CD14-positive monocyte (primary cell): ENCODE measurements around the gene ARPC4. TPM values are rescaled to one million over a fixed set of nuclear protein-coding genes. Genes with fewer than 3 reads are reported as not detected.

Source experiments
- DNase-seq, 3 donors: peaks; one replicate each; pipeline ENCODE4 v3.0.0-alpha.2; 2011 to 2022
- H2AFZ ChIP-seq: 2 replicates; pipeline ENCODE4 v1.6.0; 2012; ENCODE audit warnings: mild to moderate bottlenecking, low read depth, low read length, inconsistent platforms; ENCODE audit not compliant: insufficient read depth, poor library complexity, severe bottlenecking
- H3K27ac ChIP-seq, 2 donors: 1 replicate in 1 of 2; 2 replicates in 1 of 2; pipeline ENCODE4 v1.5.1; 2012 to 2013; ENCODE audit warnings: low read length in 2 of 2, control low read depth in 1 of 2, inconsistent platforms in 1 of 2, low read depth in 1 of 2, mild to moderate bottlenecking in 1 of 2
- H3K27me3 ChIP-seq, 2 donors: one replicate each; pipeline versions ENCODE4 v1.6.0 to v1.6.1; 2011 to 2013; ENCODE audit warnings: low read length in 2 of 2; ENCODE audit not compliant: control insufficient read depth in 2 of 2, insufficient read depth in 2 of 2
- H3K36me3 ChIP-seq, 2 donors: replicated peaks in 1 of 2; 1 replicate in 1 of 2; 2 replicates in 1 of 2; pipeline versions ENCODE4 v1.5.1 to v1.6.1; 2012 to 2013; ENCODE audit warnings: low read length in 2 of 2, control low read depth in 1 of 2, inconsistent platforms in 1 of 2, mild to moderate bottlenecking in 1 of 2; ENCODE audit not compliant: insufficient read depth in 2 of 2, control insufficient read depth in 1 of 2
- H3K4me1 ChIP-seq, 2 donors: 1 replicate in 1 of 2; 2 replicates in 1 of 2; pipeline versions ENCODE4 v1.5.1 to v1.6.1; 2012 to 2013; ENCODE audit warnings: low read length in 2 of 2, control low read depth in 1 of 2, inconsistent platforms in 1 of 2, mild to moderate bottlenecking in 1 of 2, moderate library complexity in 1 of 2; ENCODE audit not compliant: insufficient read depth in 2 of 2, control insufficient read depth in 1 of 2
- H3K4me2 ChIP-seq: replicated peaks from 2 replicates; pipeline ENCODE3; 2012; ENCODE audit warnings: low read length, moderate library complexity, mild to moderate bottlenecking; ENCODE audit not compliant: poor library complexity, severe bottlenecking; ENCODE audit errors: extremely low read depth
- H3K4me3 ChIP-seq, 3 experiments: fragments of 200-600 bp in 1 of 3; sonication (generic) in 1 of 3; replicated peaks in 1 of 3; 1 replicate in 2 of 3; 2 replicates in 1 of 3; pipeline ENCODE4 v1.5.1; 2011 to 2013; ENCODE audit warnings: low read length in 3 of 3, mild to moderate bottlenecking in 3 of 3, control low read depth in 2 of 3, low read depth in 2 of 3, inconsistent platforms in 1 of 3, moderate library complexity in 1 of 3
- H3K79me2 ChIP-seq: 2 replicates; pipeline ENCODE4 v1.6.0; 2012; ENCODE audit warnings: mild to moderate bottlenecking, control low read depth, inconsistent platforms, low read length, moderate library complexity; ENCODE audit not compliant: insufficient read depth
- H3K9ac ChIP-seq: 2 replicates; pipeline ENCODE4 v1.6.0; 2017; ENCODE audit warnings: low read length, mild to moderate bottlenecking; ENCODE audit not compliant: insufficient read depth, poor library complexity, severe bottlenecking
- H3K9me3 ChIP-seq, 2 donors: replicated peaks in 1 of 2; 1 replicate in 1 of 2; 2 replicates in 1 of 2; pipeline versions ENCODE4 v1.5.1 to v1.6.1; 2012 to 2013; ENCODE audit warnings: low read length in 2 of 2, control low read depth in 1 of 2; ENCODE audit not compliant: control insufficient read depth in 1 of 2, insufficient read depth in 1 of 2
- H4K20me1 ChIP-seq: 2 replicates; pipeline ENCODE4 v1.6.0; 2012; ENCODE audit warnings: mild to moderate bottlenecking, low read length, control low read depth, moderate library complexity; ENCODE audit not compliant: insufficient read depth
- H3K27ac Mint-ChIP-seq, 7 donors: one replicate each; pipeline ENCODE4 v1.8.0; 2020; ENCODE audit warnings: mild to moderate bottlenecking in 7 of 7, mixed read lengths in 7 of 7, moderate library complexity in 6 of 7, inconsistent platforms in 2 of 7
- H3K27me3 Mint-ChIP-seq, 3 donors: one replicate each; pipeline ENCODE4 v1.8.0; 2021 to 2022; ENCODE audit warnings: low read depth in 3 of 3, mild to moderate bottlenecking in 3 of 3, mixed read lengths in 3 of 3, moderate library complexity in 3 of 3, inconsistent platforms in 1 of 3
- H3K36me3 Mint-ChIP-seq, 2 donors: one replicate each; pipeline ENCODE4 v1.8.0; 2020; ENCODE audit warnings: mixed read lengths in 2 of 2, inconsistent platforms in 1 of 2, mild to moderate bottlenecking in 1 of 2
- H3K4me1 Mint-ChIP-seq: one replicate; pipeline ENCODE4 v1.8.0; 2020; ENCODE audit warnings: mild to moderate bottlenecking, mixed read lengths
- H3K4me3 Mint-ChIP-seq, 2 donors: one replicate each; pipeline ENCODE4 v1.8.0; 2020; ENCODE audit warnings: mild to moderate bottlenecking in 2 of 2, mixed read lengths in 2 of 2, moderate library complexity in 1 of 2
- H3K9me3 Mint-ChIP-seq, 7 donors: one replicate each; pipeline ENCODE4 v1.8.0; 2020 to 2022; ENCODE audit warnings: mixed read lengths in 7 of 7, mild to moderate bottlenecking in 6 of 7, moderate library complexity in 6 of 7, inconsistent platforms in 2 of 7
- CTCF ChIP-seq: fragments of 200-600 bp; IDR thresholded peaks from one replicate; pipeline ENCODE4 v1.8.0; 2022; ENCODE audit warnings: antibody characterized with exemption, mild to moderate bottlenecking
- WGBS: methylation state at CpG from one replicate; pipeline ENCODE4 v1.1.5; 2013; ENCODE audit warnings: missing lambda C conversion rate; ENCODE audit not compliant: insufficient coverage; 5-methylcytosine and 5-hydroxymethylcytosine counted together
- intact Hi-C, 2 donors: fragments of 100-400 bp; cut with micrococcal nuclease; formaldehyde crosslinking; loops; one replicate each; pipeline versions ENCODE4 v1.15.0 to v1.15.1; 2023
- polyA plus RNA-seq, 3 donors: library from polyadenylated mRNA; depleted of rRNA in 1 of 3; unstranded in 2 of 3; stranded (reverse) in 1 of 3; fragments of 300-500 nt in 2 of 3; fragments of >200 nt in 1 of 3; fragmentation: Illumina TruSeq in 2 of 3; gene quantifications; 1 replicate in 2 of 3; 2 replicates in 1 of 3; pipeline ENCODE4 v1.2.3, GENCODE V29; 2012 to 2021

ARPC4 gene
- polyA plus RNA-seq, 3 donors: 211 to 390 (median 389) TPM

GRCh38 chr3:9806137-9806536 is 13.3 kb downstream of the ARPC4 start:
- H4K20me1 ChIP-seq: peaks cover 58% of the 10 kb centered on the region
- Mint-ChIP-seq H3K4me3 (no peak overlapping the region), H3K36me3 (peaks cover 61 to 70% of the 10 kb centered on the region in 2 donors), H3K27ac (peak overlapping the region in 3 of 7 donors; percentile 7 to 41 (median 26)), H3K4me1 (peaks cover 29% of the 10 kb centered on the region), H3K27me3 (peaks cover 0 to 3% (median 0%) of the 10 kb centered on the region in 3 donors), H3K9me3 (peaks cover 0 to 2% (median 0%) of the 10 kb centered on the region in 7 donors)
- WGBS: 100% methylated on average over 2 of the region's 12 CpGs
- H3K4me2 ChIP-seq: no peak overlapping the region
- H2AFZ ChIP-seq: no peak overlapping the region
- H3K79me2 ChIP-seq: peaks cover 28% of the 10 kb centered on the region
- intact Hi-C loops: no loop called here
- H3K36me3 ChIP-seq: peaks cover 62 to 68% of the 10 kb centered on the region in 2 donors
- no peak for TF ChIP-seq CTCF
- H3K9ac ChIP-seq: no peak overlapping the region
- H3K9me3 ChIP-seq: no peaks in the 10 kb centered on the region
- H3K4me3 ChIP-seq: no peak overlapping the region
- DNase-seq: no peak
- peaks cover 16 to 20% of the 10 kb centered on the region in 2 donors for H3K4me1 ChIP-seq
- H3K27me3 ChIP-seq: no peaks in the 10 kb centered on the region
- no peak overlapping the region for H3K27ac ChIP-seq

- TF ChIP-seq CTCF: no peak
- Mint-ChIP-seq H3K4me1 (peaks cover 32% of the 10 kb centered on the region), H3K4me3 (no peak overlapping the region), H3K36me3 (peaks cover 61 to 70% of the 10 kb centered on the region in 2 donors), H3K27me3 (peaks cover 0 to 5% (median 0%) of the 10 kb centered on the region in 3 donors), H3K27ac (peak overlapping the region in 5 of 7 donors; percentile 27 to 60 (median 46)), H3K9me3 (peaks cover 0 to 2% (median 0%) of the 10 kb centered on the region in 7 donors)
- H3K27ac ChIP-seq: peak overlapping the region in 1 of 2 donors; percentile 43
- H3K27me3 ChIP-seq: no peaks in the 10 kb centered on the region
- H3K9ac ChIP-seq: no peak overlapping the region
- H3K36me3 ChIP-seq: peaks cover 55 to 60% of the 10 kb centered on the region in 2 donors
- intact Hi-C loops: no loop called here
- no peak overlapping the region for H2AFZ ChIP-seq
- H3K4me2 ChIP-seq: no peak overlapping the region
- no peak overlapping the region for H3K4me3 ChIP-seq
- peaks cover 21% of the 10 kb centered on the region for H3K79me2 ChIP-seq
- H3K9me3 ChIP-seq: no peaks in the 10 kb centered on the region
- 98% methylated on average over 5 of the region's 7 CpGs for WGBS
- H3K4me1 ChIP-seq: peaks cover 16 to 21% of the 10 kb centered on the region in 2 donors
- peaks cover 50% of the 10 kb centered on the region for H4K20me1 ChIP-seq
- DNase-seq: no peak
These were observed 14.1 kb downstream of the ARPC4 start for GRCh38 chr3:9806688-9807589.
